K562 (cell line): ENCODE data around the gene S100A1. TPM values are rescaled to one million over a fixed set of nuclear protein-coding genes. Genes with fewer than 3 reads are reported as not detected.

ENCODE experiments used
- ATAC-seq: fragments of 200-7000 bp; cut with Tn5 transposase; 3 replicates; pipeline ENCODE4 v1.9.1; 2020; ENCODE audit warnings: moderate library complexity
- BruUV-seq: library from RNA; stranded (reverse); fragments of 400-500 nt; replicated peaks from 2 replicates; lab custom pipeline; 2021; lab: Mats Ljungman, UMichigan
- CTCF ChIA-PET: fragments of 300-600 bp; formaldehyde crosslinking; extraction: SDS; loops from one replicate; lab custom pipeline; 2021; ENCODE audit warnings: low intra/inter-chr PET ratio; lab: Yijun Ruan, JAX
- POLR2A ChIA-PET: fragments of 300-600, 350-650 bp; sonication (Branson Sonifier 250); formaldehyde crosslinking; extraction: SDS; loops from one replicate; lab custom pipeline; 2021; ENCODE audit warnings: antibody characterized with exemption, inconsistent platforms; lab: Yijun Ruan, JAX
- DNase-seq, 4 experiments: peaks; one replicate each; pipeline versions ENCODE4 v3.0.0 to v3.0.0-alpha.2; 2011 to 2018; ENCODE audit warnings: low spot score in 3 of 4, mixed read lengths in 3 of 4; ENCODE audit errors: extremely low read depth in 1 of 4
- FAIRE-seq: peaks from 2 replicates; lab custom pipeline; 2011; peaks lifted over from hg19 to GRCh38; lab: Jason Lieb, UNC
- H2AFZ ChIP-seq: 2 replicates; pipeline ENCODE4 v1.6.0; 2011; ENCODE audit warnings: low read depth, low read length, control low read depth, inconsistent platforms
- H3K27ac ChIP-seq: fragments of 200-600 bp; 3 replicates; pipeline ENCODE4 v1.8.0; 2011; ENCODE audit warnings: low read depth, mild to moderate bottlenecking, control low read depth, inconsistent platforms, low read length, moderate library complexity, mixed read lengths; ENCODE audit errors: extremely low read depth
- H3K27me3 ChIP-seq, 2 experiments: fragments of 300-600 bp in 1 of 2; 2 replicates in 1 of 2; 3 replicates in 1 of 2; pipeline versions ENCODE4 v1.6.0 to v1.8.0; 2011; ENCODE audit warnings: inconsistent platforms in 2 of 2, low read length in 2 of 2, mild to moderate bottlenecking in 1 of 2, mixed read lengths in 1 of 2, moderate library complexity in 1 of 2; ENCODE audit not compliant: control insufficient read depth in 2 of 2, insufficient read depth in 2 of 2
- H3K36me3 ChIP-seq: fragments of 300-600 bp; 3 replicates; pipeline ENCODE4 v1.8.0; 2011; ENCODE audit warnings: mild to moderate bottlenecking, low read length, inconsistent platforms; ENCODE audit not compliant: control insufficient read depth, insufficient read depth
- H3K4me1 ChIP-seq, 2 experiments: fragments of 200-600 bp in 1 of 2; replicated peaks in 1 of 2; 2 replicates in 1 of 2; 3 replicates in 1 of 2; pipeline versions ENCODE4 v1.5.1 to v1.8.0; 2011; ENCODE audit warnings: inconsistent platforms in 2 of 2, low read length in 2 of 2, mild to moderate bottlenecking in 1 of 2, mixed read lengths in 1 of 2, moderate library complexity in 1 of 2; ENCODE audit not compliant: control insufficient read depth in 2 of 2, insufficient read depth in 2 of 2
- H3K4me2 ChIP-seq: 2 replicates; pipeline ENCODE4 v1.6.1; 2011; ENCODE audit warnings: low read length, control low read depth, inconsistent platforms, mixed read lengths; ENCODE audit not compliant: insufficient read depth
- H3K4me3 ChIP-seq: fragments of 200-600 bp; sonication (generic), shearing (Covaris generic); 2 replicates; pipeline ENCODE4 v1.5.1; 2016; ENCODE audit warnings: control low read depth, inconsistent platforms
- H3K79me2 ChIP-seq: fragments of 200-600 bp; 3 replicates; pipeline ENCODE4 v1.8.0; 2011; ENCODE audit warnings: low read length, inconsistent platforms; ENCODE audit not compliant: control insufficient read depth, insufficient read depth
- H3K9ac ChIP-seq, 2 experiments: 2 replicates each; pipeline versions ENCODE4 v1.6.0 to v1.6.1; 2011; ENCODE audit warnings: low read depth in 2 of 2, low read length in 2 of 2, control low read depth in 1 of 2, inconsistent platforms in 1 of 2, mild to moderate bottlenecking in 1 of 2, mixed read lengths in 1 of 2; ENCODE audit not compliant: insufficient read depth in 1 of 2
- H3K9me1 ChIP-seq: one replicate; pipeline ENCODE4 v1.6.0; 2011; ENCODE audit warnings: inconsistent platforms, mild to moderate bottlenecking, low read length, moderate library complexity; ENCODE audit not compliant: control insufficient read depth, insufficient read depth
- H3K9me3 ChIP-seq: replicated peaks from 2 replicates; pipeline ENCODE4 v1.5.1; 2011; ENCODE audit warnings: low read depth, low read length, inconsistent platforms; ENCODE audit not compliant: control insufficient read depth, insufficient read depth
- H4K20me1 ChIP-seq: replicated peaks from 2 replicates; pipeline ENCODE4 v1.6.1; 2011; ENCODE audit warnings: low read length, inconsistent platforms, mixed read lengths; ENCODE audit not compliant: control insufficient read depth, insufficient read depth
- BRD4 ChIP-seq: fragments of 200-600 bp; sonication (generic); IDR thresholded peaks from 2 replicates; pipeline ENCODE4 v1.6.1; 2017; ENCODE audit warnings: inconsistent platforms
- CHD1 ChIP-seq: fragments of 200-600 bp; sonication (generic); IDR thresholded peaks from one replicate; pipeline ENCODE4 v1.6.1; 2012; ENCODE audit warnings: mild to moderate bottlenecking, moderate library complexity, low read length, inconsistent platforms
- KDM4B ChIP-seq, 2 experiments: fragments of 450-650 bp in 1 of 2; sonication (generic) in 1 of 2; IDR thresholded peaks; 2 replicates each; pipeline ENCODE4 v1.6.1; 2016 to 2017; ENCODE audit warnings: borderline replicate concordance in 2 of 2, antibody characterized with exemption in 1 of 2, low read depth in 1 of 2, mild to moderate bottlenecking in 1 of 2
- KHSRP ChIP-seq: fragments of 450-650 bp; IDR thresholded peaks from 2 replicates; pipeline ENCODE4 v1.6.1; 2017
- POLR3A ChIP-seq: IDR thresholded peaks from 2 replicates; pipeline ENCODE4 v1.6.1; 2011; ENCODE audit warnings: borderline replicate concordance, mild to moderate bottlenecking, moderate library complexity; ENCODE audit not compliant: insufficient read length, insufficient read depth; ENCODE audit errors: extremely low read depth
- POU5F1 ChIP-seq: fragments of 150-350 bp; IDR thresholded peaks from 2 replicates; pipeline ENCODE4 v1.6.1; 2014; ENCODE audit warnings: borderline replicate concordance, low read length, low read depth, mild to moderate bottlenecking; ENCODE audit not compliant: partially characterized antibody
- XRCC3 ChIP-seq: fragments of 450-650 bp; IDR thresholded peaks from 2 replicates; pipeline ENCODE4 v1.6.1; 2017; ENCODE audit warnings: mild to moderate bottlenecking, moderate library complexity
- ZNF24 ChIP-seq: fragments of 450-650 bp; IDR thresholded peaks from 2 replicates; pipeline ENCODE4 v1.6.1; 2016
- WGBS: fragments of 100-300 bp; shearing (Covaris generic); methylation state at CpG from one replicate; pipeline ENCODE4 v1.1.6; 2016; ENCODE audit warnings: low coverage, mixed read lengths; ENCODE audit not compliant: insufficient coverage; ENCODE audit errors: missing lambda C conversion rate; 5-methylcytosine and 5-hydroxymethylcytosine counted together
- in situ Hi-C: fragments of 300-500 bp; cut with MboI; formaldehyde crosslinking; loops from 4 replicates; pipeline ENCODE4 v1.15.0; 2018; ENCODE audit warnings: inconsistent platforms, mixed read lengths
- intact Hi-C: fragments of 100-400 bp; cut with micrococcal nuclease; formaldehyde crosslinking; loops from 2 replicates; pipeline ENCODE4 v1.14.2; 2022
- polyA plus RNA-seq, 8 experiments: library from polyadenylated mRNA; depleted of rRNA in 4 of 8; stranded (reverse) in 5 of 8; unstranded in 3 of 8; fragments of >200 nt; fragmentation: Nextera tagmentation in 2 of 8; fragmentation: Illumina TruSeq in 1 of 8; extraction: Ambion mirVana in 2 of 8; extraction: Trizol in 1 of 8; gene quantifications; 2 replicates each; pipeline versions ENCODE4 v1.2.1 to v1.2.3, GENCODE V29; 2011 to 2014; ENCODE audit warnings: inconsistent platforms in 1 of 8, missing spikeins in 1 of 8
- total RNA-seq, 7 experiments: library from RNA; depleted of rRNA in 6 of 7; stranded (reverse); fragments of >200 nt in 6 of 7; fragmentation: Illumina TruSeq in 2 of 7; extraction: Trizol in 2 of 7; gene quantifications; 2 replicates each; pipeline versions ENCODE4 v1.2.1 to v1.2.3, GENCODE V29; 2011 to 2021; ENCODE audit warnings: low replicate concordance in 1 of 7

The S100A1 gene
- total and polyA plus RNA-seq, 9 of the 15 experiments (the other 6 are each of a cell fraction or from before 2014, with no cell fraction given), result 0.44 to 30.1 (median 12.7) TPM

DNA sequence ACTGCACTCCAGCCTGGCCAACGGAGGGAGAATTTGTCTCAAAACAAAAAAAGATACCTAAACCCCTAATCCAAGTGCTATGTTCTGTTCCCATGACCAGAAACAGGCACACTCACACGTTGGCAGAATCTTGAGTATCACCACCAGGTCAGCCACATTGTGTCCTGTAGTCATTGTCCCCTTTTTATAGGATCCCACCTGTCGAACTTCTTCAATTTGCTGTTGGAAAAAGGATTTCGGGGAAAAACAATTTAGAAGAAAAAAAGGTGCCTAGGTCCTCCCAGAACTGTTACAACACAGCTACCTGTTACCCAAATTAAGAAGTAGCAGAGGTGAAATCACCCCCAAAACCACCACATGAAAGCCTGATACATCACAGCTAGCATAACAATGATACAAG, 39.2 kb downstream of the S100A1 start:
- Histone ChIP-seq H2AFZ (no peak overlapping the region), H3K9ac (no peak overlapping the region), H3K4me1 (peaks cover 0 to 2% of the 10 kb centered on the region in 2 experiments; a peak in 3 of 5 replicates), H4K20me1 (no peaks in the 10 kb centered on the region), H3K4me2 (no peak overlapping the region), H3K79me2 (peaks cover 37% of the 10 kb centered on the region), H3K27ac (no peak overlapping the region), H3K27me3 (no peaks in the 10 kb centered on the region), H3K9me3 (no peaks in the 10 kb centered on the region), H3K4me3 (no peak overlapping the region), H3K36me3 (peaks cover 80% of the 10 kb centered on the region), H3K9me1 (no peaks in the 10 kb centered on the region)
- WGBS, result 96% methylated on average over 4 of the region's 4 CpGs
- BruUV-seq, result no TSS peak
- TF ChIP-seq POU5F1 (no peak), XRCC3 (no peak), ZNF24 (no peak), CHD1 (no peak), KDM4B (IDR thresholded peaks at IDR 0.05; ENCODE audit: borderline replicate concordance in 2 of 2, low read depth in 1 of 2) (no peak), BRD4 (no peak), POLR3A (no peak), KHSRP (no peak)
- intact Hi-C loops, result no loop called here
- ChIA-PET CTCF (no interaction called here), POLR2A (interaction anchor here (0.7 to 4.8 kb wide), 8 partner anchors 8 to 310 kb away, joined by 3 to 26 read pairs (median 4); partner anchors contain the start of genes CHTOP, JTB, S100A13 and SNAPIN)
- in situ Hi-C loops, result no loop called here
- no peak for ATAC-seq
- FAIRE-seq, result no peak
- DNase-seq, result no peak
